Transverse colon (tissue), 4 donors: ENCODE data around the gene XNDC1N.

Experiments
- CTCF ChIP-seq, 5 experiments: fragments of 200-600 bp in 3 of 5; fragments of 450-650 bp in 2 of 5; sonication (generic) in 3 of 5; IDR thresholded peaks; 1 replicate in 2 of 5; 2 replicates in 3 of 5; pipeline ENCODE4 v1.5.1; 2016 to 2017; ENCODE audit warnings: antibody characterized with exemption in 5 of 5, inconsistent platforms in 3 of 5, mild to moderate bottlenecking in 2 of 5, moderate library complexity in 1 of 5
- POLR2AphosphoS5 ChIP-seq, 3 donors: sonication (generic); formaldehyde crosslinking; IDR thresholded peaks; one replicate each; pipeline ENCODE4 v1.6.1; 2016; ENCODE audit warnings: antibody characterized with exemption in 3 of 3

- TF ChIP-seq CTCF (IDR thresholded peaks at IDR 0.05) (no peak), POLR2AphosphoS5 (IDR thresholded peaks at IDR 0.05) (no peak)
Observed at GRCh38 chr11:71931245-71931602, 2.8 kb upstream of the XNDC1N start.
